Measurements from ENCODE around the gene CCDC63. TPM values are rescaled to one million over a fixed set of nuclear protein-coding genes. Genes with fewer than 3 reads are reported as not detected.
"Not testable (repeated sequence)": the region's sequence is repeated elsewhere in the genome, so short reads cannot be mapped to it uniquely, and the experiment has no call there.

CCDC63 gene
- polyA plus RNA-seq, 1 donor, result not detected

- no peak for DNase-seq
These were observed 76.4 kb downstream of the CCDC63 start for GRCh38 chr12:110923192-110923591.

- no peak for DNase-seq
These were observed 77.0 kb downstream of the CCDC63 start for GRCh38 chr12:110923692-110924334.

GRCh38 chr12:110927546-110927945 is 80.8 kb downstream of the CCDC63 start:
- DNase-seq, result no peak

- no peak for DNase-seq
These were observed 81.9 kb downstream of the CCDC63 start for GRCh38 chr12:110928700-110929099.

GRCh38 chr12:110929818-110930217 is 83.0 kb downstream of the CCDC63 start:
- no peak for DNase-seq

GRCh38 chr12:110930348-110931314 is 83.8 kb downstream of the CCDC63 start:
- no peak for DNase-seq

- no peak for DNase-seq
These were observed 84.5 kb downstream of the CCDC63 start for GRCh38 chr12:110931315-110931728.

GRCh38 chr12:110932046-110932445 is 85.3 kb downstream of the CCDC63 start:
- DNase-seq, result no peak

- DNase-seq, result no peak
These were observed 86.7 kb downstream of the CCDC63 start for GRCh38 chr12:110933326-110933974.

- no peak for DNase-seq
These were observed 87.5 kb downstream of the CCDC63 start for GRCh38 chr12:110934093-110934852.

GRCh38 chr12:110935588-110935987 is 88.8 kb downstream of the CCDC63 start:
- no peak for DNase-seq

- DNase-seq, result no peak
These were observed 89.7 kb downstream of the CCDC63 start for GRCh38 chr12:110936367-110937103.

GRCh38 chr12:110937104-110937641 is 90.4 kb downstream of the CCDC63 start:
- peak; percentile 63 for DNase-seq

- no peak for DNase-seq
These were observed 93.5 kb downstream of the CCDC63 start for GRCh38 chr12:110940296-110940695.

- DNase-seq, result no peak
These were observed 94.1 kb downstream of the CCDC63 start for GRCh38 chr12:110940933-110941332.

GRCh38 chr12:110941391-110941790 is 94.6 kb downstream of the CCDC63 start:
- DNase-seq, result no peak

GRCh38 chr12:110943373-110943772 is 96.6 kb downstream of the CCDC63 start:
- no peak for DNase-seq

GRCh38 chr12:110948041-110948440 is 101.3 kb downstream of the CCDC63 start:
- no peak for DNase-seq

- not testable (repeated sequence) for DNase-seq
These were observed 103.7 kb downstream of the CCDC63 start for GRCh38 chr12:110950466-110950865.

GRCh38 chr12:110950867-110951266 is 104.1 kb downstream of the CCDC63 start:
- not testable (repeated sequence) for DNase-seq

Measured in hindlimb muscle (tissue), 1 donor.